Head of caudate nucleus (tissue), 42 donors: Measurements from ENCODE around the gene VKORC1L1.
"Not testable (repeated sequence)": the region's sequence is repeated elsewhere in the genome, so short reads cannot be mapped to it uniquely, and the experiment has no call there.

Source experiments
- DNase-seq, 42 donors: peaks; one replicate each; pipeline versions ENCODE4 v3.0.0 to v3.0.0-alpha.2; 2020 to 2021; ENCODE audit warnings: mixed read lengths in 7 of 42
- intact Hi-C: fragments of 100-400 bp; cut with DNase I; formaldehyde crosslinking; loops from one replicate; pipeline ENCODE4 v1.15.0; 2022

The VKORC1L1 gene

DNA sequence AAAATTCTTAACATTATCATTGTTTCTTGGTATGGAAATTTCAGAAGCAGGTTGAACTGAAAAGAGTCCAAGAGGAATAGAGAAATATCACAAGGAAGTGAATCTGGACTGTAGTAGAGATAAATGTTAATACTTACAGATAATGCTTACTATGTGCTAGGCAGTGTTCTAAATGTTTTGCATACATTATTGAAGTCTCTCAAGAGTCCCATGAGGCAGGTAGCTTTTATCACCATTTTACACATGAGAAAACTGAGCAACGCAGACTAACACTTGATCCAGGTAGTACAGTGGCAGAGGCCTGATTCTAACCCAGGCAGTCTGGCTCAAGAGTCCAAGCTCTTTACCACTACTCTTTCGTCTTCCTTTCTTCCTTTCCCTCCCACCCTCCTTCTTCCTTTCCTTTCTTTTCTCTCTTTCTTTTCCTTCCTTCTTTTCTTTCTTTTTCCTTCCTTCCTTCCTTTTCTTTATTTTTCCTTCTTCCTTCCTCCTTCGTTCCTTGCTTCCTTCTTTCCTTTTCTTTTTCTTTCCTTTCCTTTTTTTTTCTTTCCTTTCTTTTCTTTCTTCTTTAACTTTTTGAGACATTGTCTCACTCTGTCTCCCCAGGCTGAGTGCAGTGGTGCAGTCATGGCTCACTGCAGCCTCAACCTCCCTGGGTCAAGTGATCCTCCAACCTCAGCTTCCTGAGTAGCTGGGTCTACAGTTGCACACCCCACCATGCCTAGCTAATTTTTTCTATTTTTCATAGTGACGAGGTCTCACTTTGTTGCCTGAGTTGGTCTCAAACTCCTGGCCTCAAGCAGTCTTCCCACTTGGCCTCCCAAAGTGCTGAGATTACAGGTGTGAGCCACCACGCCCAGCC, 6.6 kb downstream of the VKORC1L1 start:
- intact Hi-C loops, DNase-seq: not testable (repeated sequence)

DNA sequence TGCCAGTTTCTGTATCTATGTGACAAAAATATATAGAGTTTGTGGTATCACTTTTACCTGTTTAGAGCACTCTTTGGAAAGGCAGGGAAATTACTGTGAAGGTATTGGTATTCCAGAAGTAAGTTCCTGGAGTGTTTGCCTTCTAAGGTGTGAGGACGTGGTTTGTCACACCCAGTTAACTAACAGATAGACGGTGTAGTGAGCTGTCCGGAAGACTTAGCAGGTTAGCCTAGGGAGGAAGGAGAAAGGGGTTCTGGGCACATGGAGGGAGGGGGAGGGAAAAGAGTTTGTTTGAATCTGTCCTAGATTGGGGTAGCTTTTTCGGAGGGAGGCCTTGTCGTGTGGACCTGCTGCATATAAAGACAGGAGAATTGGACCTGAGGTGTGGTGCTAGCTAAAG, 7.4 kb downstream of the VKORC1L1 start:
- intact Hi-C loops, DNase-seq: not testable (repeated sequence)

DNA sequence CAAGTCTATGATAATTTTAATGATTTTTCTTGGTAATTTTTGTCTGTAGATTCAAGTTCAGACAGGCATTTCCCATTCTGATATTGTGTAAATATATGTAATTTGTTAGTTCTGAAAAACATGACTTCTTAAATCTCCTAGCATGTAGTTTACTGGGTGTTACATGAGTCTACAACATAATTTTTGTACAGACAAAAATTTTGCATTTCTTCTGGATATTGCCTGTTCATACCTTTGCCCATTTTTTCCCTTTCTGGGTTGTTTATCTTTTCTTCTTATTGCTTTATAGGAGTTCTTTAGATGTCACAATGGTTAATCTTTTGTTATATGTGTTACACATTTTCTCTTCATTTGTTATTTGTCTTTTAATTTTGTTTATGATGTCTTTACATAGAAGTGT, 12.1 kb downstream of the VKORC1L1 start:
- DNase-seq, intact Hi-C loops: not testable (repeated sequence)

DNA sequence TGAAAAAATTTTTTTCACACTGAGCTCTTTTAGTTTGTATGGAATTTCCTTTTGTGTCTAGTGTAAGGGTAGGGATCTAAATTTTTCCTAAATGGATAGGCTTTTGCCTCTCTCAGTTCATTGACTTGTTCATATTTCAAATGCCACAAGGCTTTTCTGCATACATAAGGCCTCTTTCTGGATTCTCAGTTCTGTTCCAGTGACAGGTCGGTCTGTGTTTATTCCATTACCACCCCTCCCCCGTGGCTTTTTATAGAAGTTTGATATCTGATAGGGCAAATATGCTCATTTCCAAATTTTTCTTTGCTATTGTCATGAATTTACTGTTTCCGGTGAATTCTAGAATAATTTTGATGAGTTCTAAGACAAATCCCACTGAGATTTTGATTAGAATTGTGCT, 12.7 kb downstream of the VKORC1L1 start:
- DNase-seq, intact Hi-C loops: not testable (repeated sequence)

GRCh38 chr7:65888434-65889156, 15.7 kb downstream of the VKORC1L1 start:
- DNase-seq, intact Hi-C loops: not testable (repeated sequence)

DNA sequence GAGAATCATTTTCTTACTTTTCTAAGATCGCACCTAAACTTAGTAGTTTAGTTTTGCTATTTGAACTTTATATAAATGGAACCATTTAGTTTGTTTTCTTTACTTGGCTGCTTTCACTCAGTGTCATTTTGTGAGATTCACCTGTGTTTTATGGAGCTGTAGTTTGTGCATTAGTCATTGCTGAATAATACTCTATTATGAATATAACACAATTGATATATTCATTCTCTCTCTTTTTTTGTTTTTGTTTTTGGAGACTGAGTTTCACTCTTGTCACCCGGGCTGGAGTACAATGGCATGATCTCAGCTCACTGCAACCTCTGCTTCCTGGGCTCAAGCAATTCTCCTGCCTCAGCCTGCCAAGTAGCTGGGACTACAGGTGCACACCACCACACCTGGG, 16.8 kb downstream of the VKORC1L1 start:
- DNase-seq, intact Hi-C loops: not testable (repeated sequence)

DNA sequence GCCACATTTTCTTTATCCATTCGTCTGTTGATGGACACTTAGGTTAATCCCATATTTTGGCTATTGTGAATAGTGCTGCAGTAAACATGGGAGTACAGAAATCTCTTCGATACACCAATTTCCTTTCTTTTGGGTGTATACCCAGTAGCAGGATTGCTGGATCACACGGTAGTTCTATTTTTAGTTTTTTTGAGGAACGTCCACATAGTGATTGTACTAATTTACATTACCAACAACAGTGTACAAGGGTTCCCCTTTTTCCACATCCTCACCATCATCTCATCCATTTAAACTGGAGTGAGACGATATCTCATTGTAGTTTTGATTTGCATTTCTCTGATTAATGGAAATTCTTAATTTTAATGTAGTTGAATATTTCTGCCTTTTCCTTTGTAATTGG, 19.3 kb downstream of the VKORC1L1 start:
- intact Hi-C loops = no loop called here
- no peak for DNase-seq

- DNase-seq = no peak
- intact Hi-C loops = no loop called here
These were observed 20.0 kb downstream of the VKORC1L1 start for GRCh38 chr7:65892835-65893234.

- DNase-seq = no peak
- intact Hi-C loops = no loop called here
These were observed 23.5 kb downstream of the VKORC1L1 start for GRCh38 chr7:65896279-65896870.

- DNase-seq, intact Hi-C loops: not testable (repeated sequence)
These were observed 24.4 kb downstream of the VKORC1L1 start for GRCh38 chr7:65897289-65897688.

GRCh38 chr7:65898677-65899447, 26.0 kb downstream of the VKORC1L1 start:
- intact Hi-C loops, DNase-seq: not testable (repeated sequence)

DNA sequence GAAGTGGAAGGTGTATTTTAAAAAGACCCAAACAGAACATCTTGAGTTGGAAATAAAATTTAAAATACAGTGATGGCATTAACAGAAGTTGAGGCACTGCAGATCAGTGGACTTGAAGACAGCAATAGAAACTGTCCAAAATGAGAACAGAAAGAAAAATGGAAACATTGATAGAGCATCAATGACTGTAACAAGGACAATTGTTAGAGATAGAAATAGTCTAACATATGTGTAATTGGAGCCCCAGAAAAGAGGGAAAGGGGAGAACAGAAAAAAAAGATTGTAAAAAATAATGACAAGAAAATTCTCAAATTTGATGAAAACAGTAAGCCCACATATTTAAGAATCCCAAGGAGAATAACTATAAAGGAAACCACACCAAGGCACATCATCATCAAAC, 29.4 kb downstream of the VKORC1L1 start:
- DNase-seq = no peak
- intact Hi-C loops = no loop called here

- no peak for DNase-seq
- intact Hi-C loops = no loop called here
These were observed 34.8 kb downstream of the VKORC1L1 start for GRCh38 chr7:65907501-65908198.

DNA sequence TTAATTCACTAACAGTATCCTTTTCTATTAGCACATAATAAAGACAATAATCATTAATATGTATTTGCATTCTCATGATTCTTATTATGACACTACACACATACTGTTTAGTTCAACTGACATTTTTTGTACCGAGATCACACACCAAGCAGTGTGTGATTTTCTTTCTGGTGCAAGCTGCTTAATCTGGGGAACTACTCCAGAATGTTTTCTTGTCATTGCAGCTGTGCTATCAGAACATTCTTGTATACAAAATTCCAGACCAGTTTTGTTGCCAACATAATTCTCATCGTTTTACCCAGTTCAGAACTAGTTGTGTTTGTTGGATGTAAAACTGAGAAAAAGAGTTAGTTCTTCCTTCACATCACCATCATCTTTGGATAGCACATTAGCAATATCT, 37.4 kb downstream of the VKORC1L1 start:
- no peak for DNase-seq
- intact Hi-C loops = no loop called here

DNA sequence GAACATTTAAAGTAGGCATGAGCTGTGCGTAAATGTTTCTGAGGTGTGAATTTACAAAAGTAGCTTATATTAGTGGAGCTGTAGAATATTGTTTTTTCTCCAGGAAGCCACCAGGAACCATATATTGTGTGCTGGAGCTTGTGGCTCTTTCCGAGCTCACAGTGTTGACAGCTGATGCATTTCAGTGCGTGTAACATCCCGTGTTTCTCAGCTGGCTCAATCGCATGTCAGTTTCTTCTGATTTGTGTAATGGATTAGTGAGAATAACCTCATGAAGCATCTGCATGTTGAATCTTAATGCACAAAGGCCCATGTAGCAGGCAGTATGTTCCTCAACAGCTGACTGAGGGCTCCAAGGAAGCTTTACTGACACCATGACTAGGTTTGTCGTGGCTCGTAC, 39.4 kb downstream of the VKORC1L1 start:
- intact Hi-C loops = no loop called here
- DNase-seq = no peak

- DNase-seq = no peak
- intact Hi-C loops = no loop called here
These were observed 43.2 kb downstream of the VKORC1L1 start for GRCh38 chr7:65915921-65916657.

DNA sequence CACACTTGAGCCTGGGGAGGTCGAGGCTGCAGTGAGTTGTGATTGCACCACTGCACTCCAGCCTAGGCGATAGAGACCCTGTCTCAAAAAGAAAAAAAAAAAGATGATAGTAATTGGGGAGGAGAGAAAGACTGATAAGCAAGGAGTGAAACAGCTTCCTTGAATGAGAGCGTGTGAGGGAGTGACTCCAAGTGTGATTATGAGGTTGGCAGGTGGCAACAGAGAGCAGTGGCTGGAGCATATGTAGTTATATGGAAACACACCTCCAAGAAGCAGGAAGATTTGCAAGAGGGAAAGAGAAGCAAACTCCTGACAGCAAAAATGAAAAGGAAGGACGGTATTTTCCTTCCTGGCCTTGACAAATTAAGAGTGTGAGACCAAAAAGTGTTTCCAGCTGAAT, 50.4 kb downstream of the VKORC1L1 start:
- no peak for DNase-seq
- intact Hi-C loops = no loop called here

- no peak for DNase-seq
- intact Hi-C loops = no loop called here
These were observed 51.3 kb downstream of the VKORC1L1 start for GRCh38 chr7:65924193-65924592.
